RPMI7951 (cell line): ENCODE data around the gene FMC1. TPM values are rescaled to one million over a fixed set of nuclear protein-coding genes. Genes with fewer than 3 reads are reported as not detected.
A peak's percentile ranks its signal among the peaks of the same experiment; 100 is the strongest.
"Not testable (repeated sequence)": the region's sequence is repeated elsewhere in the genome, so short reads cannot be mapped to it uniquely, and the experiment has no call there.

Experiments used
- DNase-seq: peaks from one replicate; pipeline ENCODE4 v3.0.0-alpha.2; 2012; ENCODE audit warnings: low read depth
- total RNA-seq: library from RNA; depleted of rRNA; stranded (reverse); fragments of >200 nt; shearing (Covaris generic); gene quantifications from 2 replicates; pipeline ENCODE4 v1.2.3, GENCODE V29; 2014; rRNA removed

Gene FMC1, protein sequence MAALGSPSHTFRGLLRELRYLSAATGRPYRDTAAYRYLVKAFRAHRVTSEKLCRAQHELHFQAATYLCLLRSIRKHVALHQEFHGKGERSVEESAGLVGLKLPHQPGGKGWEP
- 36.2 and 42.9 TPM in 2 replicates for total RNA-seq

- peak; percentile 93 for DNase-seq
Measured at GRCh38 chr7:139341058-139341775, at the start of gene FMC1. Gene FMC1 (plus strand): TSS chr7:139341337. CDS start chr7:139341385, 48 bp downstream.

DNA sequence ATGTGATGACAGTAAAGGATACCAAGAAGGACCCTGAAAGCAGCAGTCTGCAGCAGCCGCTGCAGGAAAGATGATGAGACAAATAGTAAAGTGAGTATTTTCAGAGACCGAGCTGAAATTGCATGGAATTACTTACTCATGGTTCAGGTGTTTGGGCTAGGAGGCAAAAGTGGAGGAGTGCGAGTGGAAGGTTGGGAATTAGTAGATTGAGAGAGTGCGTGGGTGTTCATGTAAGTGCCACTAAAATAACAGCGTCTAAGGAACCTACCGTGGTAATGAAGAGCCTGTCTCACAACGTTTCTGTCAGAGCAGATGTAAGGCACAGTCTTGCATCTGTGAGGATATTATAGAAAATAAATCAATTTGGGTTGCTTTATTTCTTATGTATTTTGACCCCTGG, 48.3 kb upstream of the FMC1 start:
- DNase-seq: no peak

GRCh38 chr7:139293534-139293933, 47.6 kb upstream of the FMC1 start:
- DNase-seq: no peak

- no peak for DNase-seq
Measured at GRCh38 chr7:139294241-139294640, 46.9 kb upstream of the FMC1 start.

DNA sequence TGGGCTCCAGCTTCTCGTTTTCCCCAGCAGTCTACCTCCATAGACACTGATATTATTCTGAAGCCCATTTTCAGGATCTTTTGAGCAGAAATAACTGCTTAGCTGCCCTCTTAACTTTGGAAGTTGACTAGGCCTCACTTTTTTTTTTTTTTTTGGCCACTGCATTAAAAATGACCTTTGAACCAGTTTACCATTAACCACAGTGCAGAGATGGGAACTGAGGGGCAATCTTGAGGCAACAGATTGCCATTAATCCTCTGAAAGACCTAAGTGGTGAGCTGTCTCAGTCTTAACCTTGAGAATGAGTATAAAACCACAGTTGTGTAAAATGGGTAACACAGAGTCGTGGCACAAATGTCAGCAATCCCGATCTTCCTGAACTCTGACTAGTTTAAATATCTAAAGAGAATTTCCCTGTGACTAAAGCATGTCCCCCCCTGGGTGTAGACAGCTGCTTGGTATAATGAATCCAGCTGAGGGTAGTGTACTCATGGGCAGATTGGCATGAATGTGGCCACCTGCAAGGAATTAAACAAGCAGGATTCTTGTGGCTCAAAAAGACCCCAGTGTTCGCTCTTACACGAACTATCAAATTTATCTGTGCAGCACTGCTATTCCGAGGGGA, 46.1 kb upstream of the FMC1 start:
- no peak for DNase-seq

DNA sequence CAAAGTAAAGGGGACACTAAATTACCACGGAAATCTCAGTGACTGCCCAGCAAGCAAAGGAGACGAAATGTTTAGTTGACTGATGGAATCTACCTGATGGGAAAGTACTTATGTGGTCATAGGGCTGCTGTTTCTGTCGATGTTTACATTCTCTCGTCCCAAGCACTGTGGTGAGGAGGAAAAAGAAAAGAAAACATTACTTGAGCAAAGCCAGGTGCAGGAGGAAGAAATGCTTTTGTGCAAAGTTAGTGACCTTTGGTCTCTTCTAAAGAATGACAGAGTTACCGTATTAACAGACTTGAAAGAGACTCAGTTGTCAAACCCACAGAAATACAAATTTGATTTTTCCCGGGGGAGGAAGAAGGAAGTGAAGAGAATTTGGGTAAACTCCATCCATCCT, 43.3 kb upstream of the FMC1 start:
- no peak for DNase-seq

DNA sequence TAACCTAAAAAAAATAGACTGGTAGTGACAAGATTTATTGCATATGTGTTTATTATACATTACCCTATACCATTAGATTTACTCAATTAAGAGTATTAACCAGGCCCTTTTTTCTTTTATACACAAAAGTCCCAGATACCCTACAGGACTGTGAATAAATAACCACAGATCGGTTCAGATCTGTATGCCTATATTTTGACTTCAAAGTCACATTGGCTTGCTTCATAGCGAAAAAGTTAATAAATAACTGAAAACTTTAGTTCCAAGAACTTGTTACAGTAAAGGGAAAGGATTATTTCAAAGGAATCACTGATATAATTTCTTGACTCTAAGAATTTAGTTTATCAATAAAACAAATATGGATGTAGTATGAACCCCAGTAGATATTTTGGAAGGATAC, 41.8 kb upstream of the FMC1 start:
- no peak for DNase-seq

GRCh38 chr7:139300390-139300789, 40.7 kb upstream of the FMC1 start:
- DNase-seq: no peak

DNA sequence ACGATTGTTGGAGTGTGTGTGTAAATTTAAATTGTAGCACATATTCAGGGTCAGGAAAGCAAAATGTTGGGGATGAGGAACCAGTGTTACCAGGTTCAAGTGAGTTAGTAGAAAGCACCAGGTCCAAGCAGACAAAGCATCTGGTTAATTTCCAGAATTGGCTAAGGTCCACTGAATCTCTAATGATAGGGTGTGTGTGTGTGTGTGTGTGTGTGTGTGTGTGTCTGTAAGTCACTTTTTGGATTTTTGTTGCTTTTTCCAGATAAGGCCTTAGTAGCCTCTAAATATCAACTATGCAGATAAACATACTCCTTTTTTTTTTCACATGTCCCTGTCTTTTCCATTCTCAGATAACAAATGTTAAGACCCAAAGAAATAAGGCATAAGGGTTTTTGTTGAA, 36.6 kb upstream of the FMC1 start:
- no peak for DNase-seq

GRCh38 chr7:139317939-139318505, 23.1 kb upstream of the FMC1 start:
- DNase-seq: no peak

- peak; percentile 47 for DNase-seq
Measured at GRCh38 chr7:139321071-139321745, 19.9 kb upstream of the FMC1 start.

GRCh38 chr7:139324709-139325108, 16.4 kb upstream of the FMC1 start:
- DNase-seq: not testable (repeated sequence)

DNA sequence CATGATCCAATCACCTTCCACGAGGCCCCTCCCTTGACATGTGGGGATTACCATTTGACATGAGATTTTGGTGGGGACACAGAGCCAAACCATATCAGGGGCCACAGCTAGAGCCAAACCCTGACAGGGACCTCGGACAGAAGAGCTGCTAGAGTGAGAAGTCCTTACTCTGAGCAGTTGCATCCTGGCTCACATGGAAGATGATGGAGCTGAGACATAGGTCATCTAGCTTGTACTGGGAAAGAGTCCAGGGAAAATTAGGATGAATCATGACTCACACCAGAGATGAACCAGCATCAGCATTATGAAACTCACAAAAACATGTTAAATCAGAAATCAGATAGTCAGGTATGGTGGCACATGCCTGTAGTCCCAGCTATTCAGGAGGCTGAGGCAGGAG, 12.8 kb upstream of the FMC1 start:
- peak; percentile 71 for DNase-seq

DNA sequence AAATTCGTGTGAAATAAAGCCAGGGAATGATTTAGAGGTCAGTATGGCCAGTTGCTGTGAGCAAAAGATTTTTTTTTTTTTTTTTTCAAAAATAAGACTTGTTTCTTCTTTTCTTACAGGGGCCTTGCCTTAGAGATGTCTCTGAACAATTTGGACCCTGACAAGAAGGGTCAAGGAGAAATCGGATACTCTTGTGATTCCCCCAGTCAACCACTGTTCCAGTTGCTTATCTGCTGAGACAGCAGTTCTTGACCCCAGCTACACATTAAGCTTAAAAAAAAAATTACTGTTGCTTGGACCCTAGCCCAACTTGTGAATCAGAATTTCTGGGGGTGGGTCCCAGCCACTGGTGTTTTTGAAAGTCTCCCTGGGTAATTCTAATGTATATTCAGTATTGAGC, 12.0 kb upstream of the FMC1 start:
- no peak for DNase-seq

- DNase-seq: no peak
Measured at GRCh38 chr7:139330333-139331030, 10.7 kb upstream of the FMC1 start.

DNA sequence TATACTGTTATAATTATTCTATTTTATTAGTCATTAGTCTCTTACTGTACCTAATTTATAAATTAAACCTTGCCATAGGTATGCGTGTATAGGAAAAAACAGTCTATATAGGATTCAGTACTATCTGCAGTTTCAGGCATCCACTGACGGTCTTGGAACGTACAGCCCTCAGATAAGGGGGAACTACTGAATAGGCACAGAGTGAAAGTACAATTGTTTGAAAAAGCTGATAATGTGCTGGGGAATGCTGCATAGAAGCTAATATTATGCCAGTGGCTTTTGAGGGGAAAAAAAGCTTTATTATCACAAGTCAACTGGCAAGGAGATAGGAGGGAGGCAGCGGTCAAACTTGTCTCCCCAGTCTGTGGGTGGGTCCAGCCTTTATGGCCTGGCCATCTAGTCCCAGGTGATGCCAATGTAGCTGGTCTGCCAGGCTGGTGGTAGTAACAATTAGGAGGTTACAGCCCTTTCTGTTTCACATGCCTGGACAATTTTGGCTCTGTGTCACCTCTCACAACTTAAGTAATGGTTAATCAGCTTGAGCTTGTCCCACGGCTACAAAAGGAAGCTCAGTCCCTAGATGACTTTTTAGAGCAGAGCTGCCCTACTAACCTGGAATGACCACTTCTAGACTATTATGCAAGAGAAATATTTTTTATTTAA, 8.3 kb upstream of the FMC1 start:
- DNase-seq: no peak

DNA sequence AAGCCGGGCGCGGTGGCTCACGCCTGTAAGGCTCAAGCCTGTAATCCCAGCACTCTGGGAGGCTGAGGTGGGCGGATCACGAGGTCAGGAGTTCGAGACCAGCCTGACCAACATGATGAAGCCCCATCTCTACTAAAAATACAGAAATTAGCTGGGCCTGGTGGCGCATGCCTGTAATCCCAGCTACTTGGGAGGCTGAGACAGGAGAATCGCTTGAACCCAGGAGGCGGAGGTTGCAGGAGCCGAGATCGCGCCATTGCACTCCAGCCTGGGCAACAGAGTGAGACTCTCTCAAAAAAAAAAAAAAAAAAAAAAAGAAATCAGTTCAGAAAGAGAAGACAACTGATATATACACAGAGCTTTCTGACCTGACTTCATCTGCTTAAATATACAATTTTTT, 7.7 kb upstream of the FMC1 start:
- DNase-seq: not testable (repeated sequence)

DNA sequence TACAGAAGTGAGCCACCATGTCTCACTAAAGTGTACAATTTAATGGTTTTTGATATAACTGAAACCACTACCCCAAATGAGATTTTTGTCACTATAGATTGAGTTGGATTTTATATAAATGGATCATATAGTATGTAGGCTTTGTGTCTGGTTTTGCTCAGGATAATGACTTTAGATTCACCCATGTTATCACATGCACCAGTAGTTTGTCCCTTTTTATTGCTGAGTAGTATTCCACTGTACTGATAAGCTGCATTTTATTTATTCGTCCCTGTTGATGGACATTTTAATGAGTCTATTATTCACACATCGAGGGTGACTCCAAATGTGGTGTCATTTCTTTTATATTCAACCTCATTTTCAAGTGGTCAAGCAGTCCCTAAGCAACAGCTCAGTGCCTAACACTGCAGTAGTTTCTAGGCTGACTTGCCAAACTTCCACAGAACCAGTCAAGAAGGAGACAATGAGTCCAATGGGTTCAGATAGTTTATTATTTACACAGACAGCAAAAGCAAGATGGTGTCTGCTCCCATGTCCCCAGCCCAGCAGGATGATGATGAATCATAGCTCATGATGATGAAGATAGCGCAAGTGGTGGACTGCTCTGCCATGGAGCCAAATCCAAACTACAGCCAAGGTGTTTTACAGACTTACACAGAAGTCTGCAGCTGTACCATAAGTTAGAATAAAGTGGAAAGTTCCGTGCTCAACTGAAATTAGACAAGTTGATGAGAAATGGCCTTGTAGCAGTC, 6.6 kb upstream of the FMC1 start:
- DNase-seq: no peak

GRCh38 chr7:139339025-139339424, 2.1 kb upstream of the FMC1 start:
- DNase-seq: no peak

- DNase-seq: no peak
Measured at GRCh38 chr7:139339698-139340036, 1.5 kb upstream of the FMC1 start.
